Femur (tissue), 1 donor: ENCODE data around the gene KLF9.
A peak's percentile ranks its signal among the peaks of the same experiment; 100 is the strongest.

ENCODE experiments used
- DNase-seq: peaks from one replicate; pipeline ENCODE4 v3.0.0-alpha.2; 2017

The KLF9 gene

DNA sequence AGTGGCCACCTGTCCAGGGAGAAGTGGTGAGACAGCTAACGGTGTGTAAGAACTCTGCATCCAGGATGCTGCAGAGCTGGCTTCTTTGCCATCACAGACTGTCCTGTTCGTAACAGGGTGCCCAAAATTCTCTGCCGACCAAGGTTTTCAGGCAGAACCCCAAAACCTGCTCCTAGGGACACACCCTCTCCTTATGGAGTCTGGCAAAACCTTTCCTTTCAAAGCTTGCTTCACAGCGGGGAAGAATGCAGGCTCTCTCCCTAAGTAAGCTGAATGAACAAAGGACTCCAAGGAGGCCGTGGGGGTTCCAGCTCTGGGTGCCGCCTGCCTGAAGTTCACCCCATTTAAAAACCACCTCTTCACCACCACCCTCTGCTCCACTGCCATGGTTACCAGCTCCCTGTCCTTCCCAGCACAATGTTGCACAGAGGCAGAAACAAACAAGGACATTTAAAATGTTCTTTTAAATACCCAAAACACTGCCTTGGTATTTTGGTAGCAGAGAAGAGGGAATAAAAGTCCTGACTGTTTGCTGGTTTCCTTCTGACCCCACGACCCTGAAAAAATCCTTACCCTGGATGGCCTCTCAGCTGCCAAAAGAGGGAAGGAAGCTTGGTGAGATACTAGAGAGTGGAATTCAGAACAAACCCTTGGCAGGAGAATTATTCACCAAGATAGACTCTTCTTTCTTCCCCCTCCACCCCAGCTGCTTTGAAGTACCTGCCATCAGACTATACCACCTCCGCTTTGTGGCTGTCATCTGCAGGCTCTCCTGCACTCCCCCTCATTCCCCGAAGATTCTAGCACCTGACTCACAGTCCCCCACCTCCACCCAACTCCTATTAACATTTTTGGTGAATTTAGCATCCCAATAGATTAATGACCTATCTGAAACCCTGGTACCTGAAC lies 7.1 kb upstream of the KLF9 start:
- DNase-seq: no peak

DNA sequence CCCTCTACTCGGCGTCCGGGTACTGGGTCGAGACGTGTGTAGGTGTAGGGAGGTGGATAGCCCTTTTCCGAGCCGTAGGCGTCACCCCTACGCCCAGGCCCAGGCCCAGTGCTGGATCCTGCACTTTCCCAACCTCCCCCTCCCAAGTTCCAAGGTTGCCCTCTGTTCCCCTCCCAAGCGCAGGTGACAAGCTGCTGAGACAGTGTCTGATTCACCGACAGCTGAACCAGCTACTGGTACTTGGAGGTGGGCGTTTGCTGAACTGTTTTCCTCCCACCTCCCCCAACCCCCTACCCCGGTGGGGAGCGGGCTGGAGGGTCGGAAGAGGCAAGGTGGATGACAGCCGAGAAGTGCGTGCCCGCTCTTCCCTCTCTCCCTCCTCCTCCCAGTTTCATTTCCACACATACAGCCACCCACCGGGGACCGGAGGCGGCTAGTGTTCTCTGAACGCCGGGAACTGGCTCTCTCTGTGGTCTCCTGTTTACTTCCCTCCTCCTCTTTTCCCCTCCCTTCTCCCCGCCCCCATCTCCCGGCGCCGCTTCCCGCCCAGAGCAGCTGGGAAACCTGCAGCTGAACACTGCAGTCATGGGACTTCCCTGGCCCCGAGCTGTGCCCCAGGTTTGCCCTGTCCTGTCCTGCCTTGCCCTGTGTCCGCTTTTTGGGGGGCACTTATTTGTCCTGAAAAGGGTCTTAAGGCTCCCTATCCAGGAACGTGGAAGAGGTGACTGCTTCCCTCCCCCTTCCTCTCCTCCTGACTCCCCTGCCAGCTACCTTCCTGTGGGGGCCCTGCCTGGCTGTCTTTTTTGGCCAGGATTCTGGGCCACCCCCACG lies 6.2 kb upstream of the KLF9 start:
- peak; percentile 92 for DNase-seq

DNA sequence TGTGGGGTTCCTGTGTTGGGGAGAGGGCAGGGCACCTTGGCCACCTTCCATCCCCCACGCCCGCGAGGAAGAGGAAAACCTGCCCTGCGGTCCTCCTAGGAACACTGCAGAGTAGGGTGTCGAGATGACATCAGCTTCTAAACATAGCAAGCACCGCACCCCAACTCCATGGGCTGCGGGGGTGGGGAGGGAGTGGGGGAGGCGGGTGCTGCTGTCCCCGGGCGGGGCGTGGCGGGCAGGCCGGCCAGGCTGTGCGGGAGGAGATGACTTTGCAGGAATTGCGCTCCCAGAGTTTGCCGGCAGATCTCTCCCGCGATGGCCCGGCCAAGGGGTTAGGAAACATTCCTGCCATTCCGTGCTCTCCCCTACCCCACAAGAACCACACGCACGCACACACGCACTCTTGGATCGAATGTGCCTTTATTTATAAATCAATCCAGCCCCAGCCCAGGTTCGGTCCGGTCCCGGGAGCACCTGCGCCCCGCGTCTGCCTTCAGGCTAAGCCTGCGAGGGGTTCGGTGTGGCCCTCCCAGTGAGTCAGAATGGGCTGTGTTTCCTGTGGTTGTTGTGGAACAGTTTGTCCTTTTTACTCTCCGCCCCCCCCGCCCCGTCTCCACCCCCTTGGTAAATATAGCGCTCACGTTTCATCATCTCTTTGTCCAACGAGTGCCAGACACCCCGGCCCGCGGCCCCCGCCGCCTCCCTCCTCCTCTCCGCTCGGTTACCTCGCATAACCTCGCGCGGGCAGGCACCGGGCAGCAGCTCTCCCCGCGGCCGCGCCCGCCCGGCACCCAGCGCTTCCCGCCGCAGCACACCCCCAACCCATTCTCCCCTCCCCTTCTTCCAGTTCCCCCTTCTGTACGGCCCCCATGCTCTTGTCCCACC lies 5.3 kb upstream of the KLF9 start:
- DNase-seq: peak; percentile 91

DNA sequence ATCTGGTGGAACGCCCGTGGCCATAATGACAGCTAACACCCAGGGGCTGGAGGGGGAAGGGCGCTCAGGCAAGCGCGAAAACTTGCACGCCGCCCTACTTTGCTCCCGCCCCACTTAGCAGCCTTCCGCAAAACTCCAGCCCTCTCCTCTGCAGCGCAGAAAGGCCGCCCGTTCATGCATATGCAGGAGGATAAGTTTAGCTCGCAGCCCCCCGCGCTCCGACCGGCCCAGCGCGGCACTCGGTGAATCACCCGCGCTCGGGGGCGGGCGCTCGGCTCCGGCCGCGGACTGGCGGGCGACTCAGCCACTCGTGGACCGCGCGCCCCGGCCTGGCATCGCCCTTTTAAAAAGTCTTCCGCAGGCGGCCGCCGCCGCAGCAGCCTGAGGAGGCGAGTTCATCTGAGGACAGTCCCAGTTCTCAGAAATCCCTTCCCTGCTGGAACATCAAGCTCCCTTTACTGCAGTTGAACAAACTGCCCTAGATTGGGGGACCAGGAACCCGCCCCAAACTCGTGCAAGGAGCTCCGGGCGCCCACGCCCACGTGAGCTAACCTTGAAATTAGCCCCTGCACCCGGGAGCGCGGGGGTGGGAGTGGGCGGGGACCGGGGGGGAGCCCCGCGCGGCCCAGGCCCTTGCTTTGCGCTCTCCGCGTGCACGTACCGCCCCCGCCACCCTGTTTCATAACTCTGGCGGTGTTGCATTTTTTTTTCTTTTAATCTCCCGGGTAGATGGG lies 4.5 kb upstream of the KLF9 start:
- DNase-seq: peak; percentile 94

DNA sequence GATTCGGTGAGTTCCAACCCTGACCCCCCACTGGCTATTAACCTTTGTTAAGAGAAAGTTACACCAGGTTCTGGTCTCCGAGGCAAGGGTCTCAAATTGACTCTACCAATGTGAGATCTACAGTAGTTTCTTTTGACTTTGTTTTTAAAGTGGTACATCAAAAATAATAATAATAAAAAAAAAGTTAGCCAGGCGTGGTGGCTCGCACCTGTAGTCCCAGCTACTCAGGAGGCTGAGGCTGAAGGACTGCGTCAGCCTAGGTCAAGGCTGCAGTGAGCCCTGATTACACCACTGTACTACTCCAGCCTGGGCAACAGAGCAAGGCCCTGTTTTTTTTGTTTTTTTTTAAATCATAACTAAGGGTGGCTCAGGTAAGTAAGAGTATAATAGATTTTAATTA lies 1.0 kb upstream of the KLF9 start:
- no peak for DNase-seq

DNA sequence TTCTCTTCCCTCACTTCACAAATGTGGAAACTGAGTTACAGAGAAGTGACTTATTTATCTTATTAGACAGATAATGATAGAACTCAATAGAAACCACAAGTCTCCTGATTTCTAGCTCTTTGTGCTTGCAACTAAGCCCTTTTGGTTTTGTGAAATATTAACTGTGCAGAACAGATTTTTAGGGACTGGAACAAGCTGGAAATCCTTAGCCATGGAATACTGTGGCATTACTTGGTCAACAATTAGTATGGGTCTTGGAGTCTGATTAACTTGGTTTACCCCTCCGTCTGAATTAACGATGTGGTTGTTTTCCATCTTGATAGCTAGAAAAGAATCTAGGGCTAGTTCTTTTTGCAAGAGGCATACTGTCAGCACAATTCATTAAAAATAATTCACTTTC lies 584 bp upstream of the KLF9 start:
- DNase-seq: no peak

DNA sequence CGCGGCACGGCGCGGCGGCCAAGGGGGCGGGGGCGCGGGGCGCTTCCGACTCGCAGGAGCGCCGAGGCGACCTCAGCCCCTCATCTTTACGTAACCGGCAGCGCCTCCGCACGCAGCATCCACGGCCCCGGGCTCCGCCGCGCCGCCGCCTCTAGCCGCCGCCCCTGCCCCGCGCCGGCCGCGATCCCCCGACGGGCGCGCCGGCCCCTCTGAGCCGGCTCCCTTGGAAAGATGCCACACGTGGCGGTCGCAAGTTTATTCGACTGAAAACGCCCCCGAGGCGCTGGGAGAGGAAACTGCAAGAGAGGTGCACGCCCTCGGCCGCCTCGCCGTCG lies 1.0 kb downstream of the KLF9 start:
- no peak for DNase-seq

DNA sequence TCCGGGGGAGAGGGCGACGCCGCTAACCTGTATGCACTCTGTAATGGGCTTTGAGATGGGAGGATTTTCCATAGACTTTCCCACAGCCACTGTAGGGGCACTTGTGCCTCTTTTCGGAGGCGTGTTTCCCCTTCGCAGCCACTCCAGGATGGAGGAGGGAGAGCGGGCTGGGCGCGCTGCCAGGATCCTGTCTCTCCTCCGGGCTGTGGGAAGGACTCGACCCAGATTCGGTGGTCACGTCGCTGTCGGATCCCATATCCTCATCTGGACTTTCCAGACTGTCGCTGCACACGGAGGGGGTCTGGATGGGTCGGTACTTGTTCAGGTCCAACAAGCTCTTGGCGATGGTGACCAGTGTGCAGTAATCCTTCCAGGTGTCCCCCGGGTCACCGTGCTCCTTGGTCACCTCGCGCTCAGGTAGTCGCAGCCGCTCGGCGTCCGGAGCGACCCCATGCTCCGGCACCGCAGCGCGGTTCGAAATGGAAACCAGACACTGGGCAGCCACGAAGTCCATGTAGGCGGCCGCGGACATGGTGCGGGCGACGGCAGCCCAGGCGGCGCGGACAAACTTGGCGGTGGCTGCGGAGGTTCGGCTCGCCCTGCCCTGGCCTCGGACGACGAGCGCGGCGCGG lies 1.5 kb downstream of the KLF9 start:
- DNase-seq: peak; percentile 89

DNA sequence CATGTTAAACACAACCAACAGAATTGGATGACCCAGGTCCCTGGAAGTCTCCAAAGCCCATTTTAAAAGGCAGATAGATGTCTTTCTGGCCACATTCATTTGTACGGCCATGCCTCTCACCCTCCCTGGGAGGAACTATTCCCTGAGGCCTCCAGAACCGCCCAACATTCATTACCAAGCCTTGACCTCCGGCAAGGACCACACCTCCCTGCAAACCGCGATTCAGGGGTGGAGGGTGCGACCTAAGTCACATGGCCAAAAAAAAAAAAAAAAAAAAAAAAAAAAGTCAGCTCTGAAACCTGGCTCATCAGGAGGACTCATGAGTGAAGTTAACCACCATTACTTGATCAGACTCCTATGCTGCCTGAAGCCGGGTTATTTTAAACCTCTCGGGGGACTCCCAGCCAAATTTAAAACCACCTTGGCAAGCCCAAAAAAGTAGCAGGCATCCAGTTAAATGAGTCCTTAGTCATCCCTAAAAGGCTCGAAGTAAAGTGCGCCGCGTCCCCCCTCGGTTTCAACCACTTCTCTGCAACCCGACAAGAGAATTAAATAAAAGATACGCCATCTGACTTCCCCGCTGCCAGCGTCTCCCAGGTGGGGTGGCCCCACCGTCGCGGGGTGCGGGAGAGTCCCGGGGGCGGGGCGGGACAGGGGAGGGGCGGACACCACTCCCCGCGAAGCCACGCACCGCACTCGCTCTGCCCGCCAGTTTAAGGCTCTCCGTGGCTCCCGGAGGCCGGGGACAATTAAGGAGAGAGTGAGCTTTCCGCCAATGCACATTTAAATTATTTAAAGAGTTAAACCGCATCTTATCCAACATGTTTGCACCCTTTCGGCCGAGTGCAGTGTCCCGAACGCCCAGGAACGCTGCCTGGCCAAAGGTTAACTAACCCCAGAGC lies 2.3 kb downstream of the KLF9 start:
- peak; percentile 35 for DNase-seq

DNA sequence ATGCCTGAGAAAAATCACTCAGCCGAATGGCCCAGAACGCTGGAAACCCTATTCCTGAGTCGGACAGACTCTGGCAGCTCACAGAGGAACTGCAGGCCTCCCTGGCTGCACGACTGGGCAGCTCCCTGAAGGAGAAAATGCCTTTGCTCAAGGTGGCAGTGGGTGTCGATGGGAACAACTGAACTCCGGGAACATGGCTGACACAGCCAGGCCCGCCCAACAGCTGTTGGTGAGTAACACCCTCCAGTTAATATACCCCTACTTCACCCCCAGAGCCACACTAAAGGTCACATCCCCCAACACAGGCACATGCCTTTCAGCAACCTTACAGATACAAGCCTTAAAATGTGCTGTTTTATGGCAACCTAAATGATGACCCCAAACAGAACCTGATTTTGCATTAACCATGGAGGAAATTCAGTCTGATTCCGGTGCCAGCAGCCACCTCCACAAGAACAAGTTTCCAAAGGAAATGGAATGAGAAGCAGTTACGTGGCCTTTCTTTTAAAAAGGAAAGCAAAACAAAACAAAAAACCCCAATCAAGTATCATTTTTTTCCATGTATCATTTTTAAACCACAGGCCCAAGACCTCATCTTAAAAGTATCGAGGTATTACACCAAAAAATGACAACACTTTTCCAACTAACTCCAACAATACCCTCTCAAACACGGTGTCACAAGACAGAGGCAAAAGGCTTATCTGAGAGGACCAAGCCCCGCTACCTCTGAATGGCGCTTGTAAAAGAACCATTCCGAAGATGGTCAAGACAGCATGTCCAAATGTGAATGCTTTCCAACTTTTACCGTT lies 3.1 kb downstream of the KLF9 start:
- DNase-seq: peak; percentile 31

DNA sequence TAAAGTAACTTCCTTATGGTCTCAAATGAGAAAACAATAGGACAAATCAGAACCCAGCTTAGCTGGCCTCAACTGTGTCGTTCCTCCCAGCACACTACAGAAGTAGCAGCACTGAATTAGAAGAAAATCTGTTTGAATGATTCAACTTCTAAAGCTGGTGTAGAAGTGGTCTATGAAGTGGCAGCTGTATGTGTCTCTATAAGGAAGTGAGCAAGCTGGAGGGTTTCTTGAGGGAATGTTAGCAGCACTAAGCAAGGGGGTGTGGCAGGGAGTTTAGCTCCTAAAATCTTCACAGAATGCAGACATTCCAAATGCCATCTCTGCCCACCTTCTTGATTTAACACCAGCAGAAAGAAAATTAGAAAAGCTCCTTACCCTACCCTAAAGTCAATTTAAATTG lies 4.1 kb downstream of the KLF9 start:
- no peak for DNase-seq

DNA sequence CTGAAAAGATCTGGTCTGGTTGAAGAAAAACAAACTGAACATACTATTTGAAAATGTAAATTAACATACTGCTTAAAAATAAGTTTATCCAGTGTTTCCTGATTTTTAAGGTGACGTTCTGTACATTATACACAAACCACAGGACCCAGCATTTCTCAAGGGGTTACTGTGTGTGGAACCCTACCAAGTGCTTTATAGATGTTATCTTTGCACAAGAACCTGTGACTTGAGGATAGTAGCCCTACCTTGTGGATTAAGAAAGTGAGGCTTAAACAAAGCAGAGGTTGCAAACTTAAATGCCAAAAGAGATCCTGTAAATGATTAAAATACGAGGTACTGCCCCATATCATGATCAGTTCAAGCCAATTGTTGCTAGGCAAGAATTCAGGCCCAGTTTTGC lies 4.7 kb downstream of the KLF9 start:
- no peak for DNase-seq

DNA sequence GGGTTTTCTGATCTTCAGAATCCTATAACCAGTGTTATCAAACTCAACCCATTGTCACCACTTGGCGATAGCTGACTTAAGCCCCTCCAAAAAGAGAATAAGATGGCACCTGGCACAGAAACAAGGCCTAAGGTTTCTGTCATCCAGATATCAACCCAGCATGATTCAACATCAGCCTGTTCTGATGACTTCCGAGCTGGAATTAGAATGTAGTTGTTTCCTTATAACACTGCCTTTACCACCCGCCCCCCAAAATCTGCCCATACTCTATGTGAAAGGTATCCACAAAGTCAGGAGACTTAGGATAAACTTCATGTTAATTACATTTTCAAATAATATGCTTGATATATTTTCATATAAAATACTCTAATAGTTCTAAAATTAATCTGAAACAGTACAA lies 5.2 kb downstream of the KLF9 start:
- no peak for DNase-seq

DNA sequence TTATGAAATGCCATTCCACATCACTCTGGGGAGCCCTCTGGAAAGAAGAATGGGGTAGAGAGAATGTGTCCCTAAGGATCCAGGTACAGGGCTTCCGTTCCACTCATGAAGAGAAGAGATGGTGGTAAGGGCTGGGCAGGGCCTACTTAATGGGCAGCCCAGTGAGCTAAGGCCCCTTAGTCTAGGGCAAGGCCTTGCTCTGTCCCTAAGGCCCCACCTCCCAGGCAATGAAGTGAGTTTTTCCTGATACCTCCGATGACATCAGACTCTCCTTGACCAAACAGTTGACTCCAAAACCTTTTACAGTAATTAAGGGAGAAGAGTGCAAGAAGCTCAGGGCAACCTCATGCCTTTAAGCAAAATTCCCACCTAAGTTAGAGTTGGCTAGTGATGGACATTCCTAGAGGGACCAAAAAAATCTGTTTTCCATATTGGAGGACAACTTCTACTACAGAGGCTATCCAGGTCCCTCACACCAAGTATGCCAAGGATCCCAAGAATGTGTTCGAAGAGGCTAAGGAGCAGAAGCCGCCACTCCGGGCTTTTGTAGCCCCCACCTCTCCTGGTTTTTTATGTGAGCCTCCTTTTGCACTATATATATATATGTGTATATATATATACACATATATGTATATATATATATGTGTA lies 5.9 kb downstream of the KLF9 start:
- DNase-seq: no peak

DNA sequence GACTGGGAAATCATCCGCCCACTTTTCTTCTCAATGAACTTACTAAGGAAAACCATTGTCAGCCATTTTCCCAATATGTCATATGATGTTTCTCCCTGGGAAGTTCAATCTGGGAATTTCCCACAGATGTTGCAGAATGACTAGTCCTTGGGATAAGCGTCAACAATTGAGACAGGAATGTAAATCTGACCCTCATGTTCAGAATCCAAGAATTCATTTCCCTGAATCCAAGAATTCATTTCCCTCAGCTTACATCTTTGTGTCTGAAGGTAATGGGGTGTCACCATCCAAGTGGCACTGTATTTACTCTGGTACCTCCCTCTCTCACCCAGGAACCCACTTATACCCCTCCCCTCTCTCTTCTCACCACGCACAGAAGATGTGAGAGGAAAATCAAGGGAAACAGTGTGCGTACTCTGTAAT lies 7.4 kb downstream of the KLF9 start:
- DNase-seq: no peak

DNA sequence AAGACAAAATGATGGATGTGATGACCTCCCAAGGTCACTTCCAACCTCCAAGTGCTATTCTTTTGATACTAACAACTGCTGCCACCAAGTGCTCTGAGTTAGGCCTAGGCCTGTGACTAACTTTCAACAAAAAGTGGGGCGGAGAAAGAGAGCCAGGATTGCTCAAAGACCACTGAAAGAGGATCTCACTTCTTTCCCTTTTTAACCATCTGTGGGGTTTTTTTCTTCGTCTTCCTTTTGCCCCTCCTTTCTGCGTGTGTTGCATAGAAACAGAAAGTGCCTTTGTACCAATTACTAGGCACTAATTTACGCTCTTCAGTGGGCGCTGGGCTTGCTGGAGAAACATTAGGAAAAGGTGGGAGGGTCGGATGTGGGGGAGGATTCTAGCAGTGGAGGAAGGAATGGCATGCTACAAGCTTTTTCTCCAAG lies 8.0 kb downstream of the KLF9 start:
- no peak for DNase-seq

DNA sequence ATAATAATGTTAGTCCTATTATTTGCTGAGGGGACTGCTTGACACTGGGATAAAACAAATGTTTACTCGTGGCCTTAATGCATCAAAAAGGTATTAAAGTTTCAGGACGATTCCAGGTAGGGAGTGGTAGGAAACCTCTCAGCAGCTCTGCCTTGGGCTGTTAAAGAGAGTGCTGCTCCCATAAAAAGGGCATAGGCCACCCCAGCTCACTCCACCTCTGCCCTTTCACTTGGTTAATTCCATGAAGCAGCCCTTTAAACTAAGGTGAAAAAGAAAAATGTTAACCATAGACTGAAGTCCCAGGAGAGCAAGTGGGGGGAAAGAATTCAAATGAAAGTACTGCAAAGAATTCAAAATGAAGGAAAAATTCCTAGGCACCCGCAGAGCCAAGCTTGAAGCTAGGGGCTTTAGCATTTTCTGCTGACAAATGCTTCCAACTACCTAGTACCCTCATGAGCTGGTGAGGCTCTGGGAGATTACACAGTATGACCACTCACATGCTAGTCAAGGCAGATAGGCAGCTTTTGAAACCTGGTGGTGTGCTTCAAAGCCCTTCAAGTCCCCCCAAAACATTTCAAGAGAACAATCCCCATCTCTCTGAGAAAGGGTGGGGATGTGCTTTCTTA lies 8.5 kb downstream of the KLF9 start:
- no peak for DNase-seq

DNA sequence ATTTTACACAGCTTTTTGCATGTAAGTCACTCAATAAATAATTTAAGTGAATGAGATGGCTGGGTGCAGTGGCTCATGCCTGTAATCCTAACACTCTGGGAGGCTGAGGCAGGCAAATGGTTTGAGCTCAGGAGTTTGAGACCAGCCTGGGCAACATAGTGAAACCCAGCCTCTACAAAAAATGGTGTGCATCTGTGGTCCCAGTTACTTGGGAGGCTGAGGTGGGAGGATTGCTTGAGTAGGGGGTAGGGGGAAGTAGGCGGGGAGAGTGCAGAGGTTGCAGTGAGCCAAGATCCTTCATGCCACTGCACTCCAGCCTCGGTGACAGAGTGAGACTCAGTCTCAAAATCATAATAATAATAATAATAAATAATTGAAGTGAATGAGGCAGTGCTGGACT lies 10.2 kb downstream of the KLF9 start:
- no peak for DNase-seq

DNA sequence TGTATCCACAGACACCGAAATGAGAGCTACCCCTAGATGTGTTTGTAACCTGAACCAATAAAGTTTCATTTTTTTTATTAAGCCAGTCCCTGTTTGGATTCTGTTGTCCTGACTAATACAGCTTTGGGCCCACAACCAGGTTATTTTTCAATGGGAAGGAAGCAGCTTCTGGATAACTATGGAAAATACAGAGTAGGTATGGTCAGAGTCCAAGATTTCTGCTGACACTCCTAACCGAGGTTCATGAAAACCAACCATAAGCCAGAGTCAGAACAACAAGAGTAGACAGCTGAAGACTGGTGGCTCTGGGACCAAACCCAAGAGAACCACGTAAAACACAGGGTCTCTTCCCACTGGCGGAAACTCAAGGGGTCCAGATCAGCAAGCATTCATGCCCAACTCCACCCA lies 10.8 kb downstream of the KLF9 start:
- DNase-seq: peak; percentile 36
